ENCODE measurements around the gene EGFL7.

The EGFL7 gene

GRCh38 chr9:136686794-136687711 lies 24.3 kb downstream of the EGFL7 start, which contains the start of gene AGPAT2:
Gene AGPAT2, minus strand, starts transcription at chr9:136687457. Its CDS starts 100 bp downstream, at chr9:136687357.
- in situ Hi-C loops (cut with MboI; ENCODE audit: low sequenced_read_pairs, unreplicated experiment): no loop called here
- peak; percentile 96 for DNase-seq (ENCODE audit: low spot score)
- TF ChIP-seq, protein P1, sequence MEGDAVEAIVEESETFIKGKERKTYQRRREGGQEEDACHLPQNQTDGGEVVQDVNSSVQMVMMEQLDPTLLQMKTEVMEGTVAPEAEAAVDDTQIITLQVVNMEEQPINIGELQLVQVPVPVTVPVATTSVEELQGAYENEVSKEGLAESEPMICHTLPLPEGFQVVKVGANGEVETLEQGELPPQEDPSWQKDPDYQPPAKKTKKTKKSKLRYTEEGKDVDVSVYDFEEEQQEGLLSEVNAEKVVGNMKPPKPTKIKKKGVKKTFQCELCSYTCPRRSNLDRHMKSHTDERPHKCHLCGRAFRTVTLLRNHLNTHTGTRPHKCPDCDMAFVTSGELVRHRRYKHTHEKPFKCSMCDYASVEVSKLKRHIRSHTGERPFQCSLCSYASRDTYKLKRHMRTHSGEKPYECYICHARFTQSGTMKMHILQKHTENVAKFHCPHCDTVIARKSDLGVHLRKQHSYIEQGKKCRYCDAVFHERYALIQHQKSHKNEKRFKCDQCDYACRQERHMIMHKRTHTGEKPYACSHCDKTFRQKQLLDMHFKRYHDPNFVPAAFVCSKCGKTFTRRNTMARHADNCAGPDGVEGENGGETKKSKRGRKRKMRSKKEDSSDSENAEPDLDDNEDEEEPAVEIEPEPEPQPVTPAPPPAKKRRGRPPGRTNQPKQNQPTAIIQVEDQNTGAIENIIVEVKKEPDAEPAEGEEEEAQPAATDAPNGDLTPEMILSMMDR (IDR thresholded peaks at IDR 0.05; ENCODE audit: borderline replicate concordance, control extremely low read depth, extremely low read depth, insufficient read depth, missing control alignments): no peak

- TF ChIP-seq, protein P1 (IDR thresholded peaks at IDR 0.05; ENCODE audit: borderline replicate concordance, control extremely low read depth, extremely low read depth, insufficient read depth, missing control alignments): no peak
- in situ Hi-C loops (cut with MboI; ENCODE audit: low sequenced_read_pairs, unreplicated experiment): no loop called here
- no peak for DNase-seq (ENCODE audit: low spot score)
These were observed 25.1 kb downstream of the EGFL7 start for GRCh38 chr9:136687721-136688223.

DNA sequence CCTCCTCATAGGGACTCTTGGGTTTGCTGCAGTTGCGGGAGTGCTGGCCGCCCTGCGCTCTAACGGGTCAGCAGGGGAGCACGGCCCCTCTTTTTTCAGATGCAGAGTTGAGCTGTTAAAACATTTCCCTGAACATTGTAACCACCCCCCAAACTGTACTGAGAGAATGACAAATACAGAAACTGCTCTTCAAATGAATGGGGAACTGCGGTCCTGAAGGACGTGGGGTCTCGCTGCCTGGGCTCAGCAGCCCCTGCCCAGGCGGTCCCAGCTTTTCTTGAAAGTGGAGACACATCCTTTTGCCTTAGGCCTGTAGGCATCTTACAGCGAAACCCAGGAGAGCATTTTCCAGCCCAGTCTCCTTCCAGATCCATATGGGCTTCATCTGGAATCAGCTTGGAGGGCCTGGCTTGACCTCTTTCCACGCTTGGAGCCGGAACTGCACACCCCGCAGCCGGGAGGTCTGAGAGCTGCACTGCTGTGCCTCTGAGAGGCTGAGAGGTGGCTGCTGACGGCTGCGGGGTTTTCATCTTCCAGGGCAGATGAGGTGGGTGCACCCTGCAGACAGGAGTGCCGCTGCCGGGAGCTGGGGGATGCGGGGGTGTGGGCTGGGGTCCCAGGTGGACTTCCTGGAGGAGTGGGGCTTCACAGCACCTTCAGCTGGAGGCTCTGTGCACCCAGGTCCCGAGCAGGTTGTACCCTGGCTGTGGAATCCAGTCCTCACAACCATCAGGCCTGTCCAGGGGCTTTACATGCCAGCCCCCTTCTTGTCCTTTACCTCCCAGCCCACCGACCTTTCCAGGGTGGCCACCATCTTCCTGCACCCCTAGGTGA lies 25.8 kb downstream of the EGFL7 start:
- TF ChIP-seq, protein P1 (IDR thresholded peaks at IDR 0.05; ENCODE audit: borderline replicate concordance, control extremely low read depth, extremely low read depth, insufficient read depth, missing control alignments): no peak
- peak; percentile 81 for DNase-seq (ENCODE audit: low spot score)
- in situ Hi-C loops (cut with MboI; ENCODE audit: low sequenced_read_pairs, unreplicated experiment): no loop called here

GRCh38 chr9:136689108-136689460 lies 26.4 kb downstream of the EGFL7 start:
- in situ Hi-C loops (cut with MboI; ENCODE audit: low sequenced_read_pairs, unreplicated experiment): no loop called here
- TF ChIP-seq, protein P1 (IDR thresholded peaks at IDR 0.05; ENCODE audit: borderline replicate concordance, control extremely low read depth, extremely low read depth, insufficient read depth, missing control alignments): no peak
- DNase-seq (ENCODE audit: low spot score): no peak

DNA sequence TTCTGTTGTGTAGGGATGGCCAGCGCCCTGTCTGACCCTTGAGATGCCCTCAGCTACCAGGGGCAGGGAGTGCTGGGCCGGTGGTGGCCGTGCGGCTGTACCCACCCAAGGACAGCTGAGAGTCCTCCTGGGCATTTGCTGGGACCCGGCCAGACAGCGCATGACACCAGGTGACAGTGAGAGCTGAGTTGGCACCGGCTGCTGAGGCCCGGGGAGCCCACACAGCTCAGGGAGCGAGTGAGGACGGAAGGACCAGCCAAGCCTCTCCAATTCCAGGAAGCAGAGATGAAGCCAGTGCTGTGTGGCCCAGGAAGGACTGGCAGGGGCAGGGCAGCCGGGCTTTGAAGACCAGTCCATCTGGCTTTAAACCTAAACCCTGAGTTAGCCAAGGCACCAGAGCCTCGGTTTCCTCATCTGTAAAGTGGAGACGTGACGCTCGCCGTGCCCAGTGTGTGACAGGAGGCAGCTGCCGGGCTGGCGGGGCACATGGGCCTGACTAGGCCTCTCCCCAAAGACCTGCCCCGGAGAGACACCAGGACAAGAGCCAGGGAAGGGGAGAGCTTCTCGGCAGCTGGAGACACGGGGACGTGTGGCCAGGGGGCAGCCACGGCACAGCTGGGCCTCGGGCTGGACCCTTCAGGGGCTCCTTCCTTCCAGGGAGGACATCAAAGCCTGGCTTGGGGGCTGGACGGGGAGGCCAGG lies 27.5 kb downstream of the EGFL7 start:
- TF ChIP-seq, protein P1 (IDR thresholded peaks at IDR 0.05; ENCODE audit: borderline replicate concordance, control extremely low read depth, extremely low read depth, insufficient read depth, missing control alignments): no peak
- DNase-seq (ENCODE audit: low spot score): no peak
- in situ Hi-C loops (cut with MboI; ENCODE audit: low sequenced_read_pairs, unreplicated experiment): no loop called here

DNA sequence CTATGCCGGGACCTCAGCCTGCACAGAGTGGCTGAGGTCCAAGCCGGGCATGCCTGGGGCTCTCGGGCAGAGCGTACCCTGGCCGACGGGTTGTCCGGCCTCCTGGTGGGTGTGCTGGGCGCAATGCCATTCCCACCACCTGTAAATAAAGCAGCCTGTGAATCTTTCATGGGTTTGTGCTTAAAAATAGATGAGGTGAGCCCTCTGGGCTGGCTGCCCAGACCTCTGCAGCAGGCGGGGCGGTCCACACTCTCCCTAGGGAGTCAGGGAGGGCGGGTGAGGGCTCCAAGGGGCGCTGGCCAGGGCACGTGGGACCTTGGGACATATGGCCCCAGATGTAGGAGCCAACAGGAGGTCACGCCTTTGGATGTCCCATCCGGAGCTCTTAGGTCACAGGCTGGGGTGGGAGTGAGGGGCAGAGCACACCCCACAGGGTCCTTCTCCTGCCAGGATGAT lies 28.1 kb downstream of the EGFL7 start:
- TF ChIP-seq, protein P1 (IDR thresholded peaks at IDR 0.05; ENCODE audit: borderline replicate concordance, control extremely low read depth, extremely low read depth, insufficient read depth, missing control alignments): no peak
- in situ Hi-C loops (cut with MboI; ENCODE audit: low sequenced_read_pairs, unreplicated experiment): no loop called here
- no peak for DNase-seq (ENCODE audit: low spot score)
